Thoracic aorta (tissue), 2 donors: Measurements from ENCODE around the gene NOC3L. TPM values are rescaled to one million over a fixed set of nuclear protein-coding genes. Genes with fewer than 3 reads are reported as not detected.
"Not testable (repeated sequence)": the region's sequence is repeated elsewhere in the genome, so short reads cannot be mapped to it uniquely, and the experiment has no call there.

Experiments
- ATAC-seq: fragments of 150-250 bp; one replicate; pipeline ENCODE4 v1.8.0; 2017; ENCODE audit warnings: low read depth; ENCODE audit not compliant: insufficient number of reproducible peaks, low FRiP score
- DNase-seq: peaks from one replicate; pipeline ENCODE4 v3.0.0-alpha.2; 2020; ENCODE audit warnings: low spot score
- H3K27ac ChIP-seq, 2 donors: fragments of 200-600 bp; sonication (generic); 1 replicate in 1 of 2; 2 replicates in 1 of 2; pipeline ENCODE4 v1.5.1; 2016; ENCODE audit warnings: mild to moderate bottlenecking in 2 of 2, moderate library complexity in 2 of 2
- H3K27me3 ChIP-seq: fragments of 200-600 bp; sonication (generic); replicated peaks from 2 replicates; pipeline ENCODE4 v1.6.0; 2016; ENCODE audit warnings: mild to moderate bottlenecking; ENCODE audit not compliant: insufficient read depth
- H3K36me3 ChIP-seq: fragments of 200-600 bp; sonication (generic); one replicate; pipeline ENCODE4 v1.5.1; 2016
- H3K4me1 ChIP-seq, 2 donors: fragments of 200-600 bp; sonication (generic); 1 replicate in 1 of 2; 2 replicates in 1 of 2; pipeline versions ENCODE4 v1.5.1 to v1.6.0; 2016; ENCODE audit warnings: low read depth in 2 of 2, mild to moderate bottlenecking in 1 of 2; ENCODE audit not compliant: control insufficient read depth in 1 of 2
- H3K4me3 ChIP-seq: fragments of 200-600 bp; sonication (generic); 2 replicates; pipeline ENCODE4 v1.5.1; 2016; ENCODE audit warnings: mild to moderate bottlenecking
- H3K9me3 ChIP-seq: fragments of 200-600 bp; sonication (generic); 2 replicates; pipeline ENCODE4 v1.5.1; 2016
- CTCF ChIP-seq: fragments of 200-600 bp; sonication (generic); IDR thresholded peaks from one replicate; pipeline ENCODE4 v1.5.1; 2019; ENCODE audit warnings: antibody characterized with exemption
- total RNA-seq, 2 donors: library from RNA; depleted of rRNA; stranded (reverse); fragments of >200 nt; gene quantifications; one replicate each; pipeline versions ENCODE4 v1.1.0 to v1.2.3, GENCODE V29; 2016

NOC3L gene
- total RNA-seq, 2 donors from 2014 or later, result 11.1 to 22.5 TPM

DNA sequence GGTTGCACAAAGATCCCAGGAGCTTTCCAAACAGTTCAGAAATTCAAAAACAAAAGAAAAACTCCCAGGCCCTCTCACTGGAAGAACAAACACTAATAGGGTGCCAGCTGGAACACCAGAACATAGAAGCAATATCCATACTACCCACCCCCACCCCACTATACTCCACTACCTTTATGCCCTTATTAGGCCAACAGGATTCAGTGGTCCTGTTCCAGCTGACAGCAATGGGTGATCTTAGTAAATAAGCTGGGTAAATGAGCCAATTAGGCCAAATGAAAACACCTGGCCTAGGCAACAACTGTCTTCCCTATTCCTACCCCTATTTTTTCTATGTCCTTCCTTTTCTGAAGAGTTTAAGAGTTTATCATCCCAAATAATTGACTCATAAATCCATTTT is 11.7 kb downstream of the NOC3L start:
- no peak for DNase-seq
- Histone ChIP-seq H3K4me1 (no peaks in the 10 kb centered on the region), H3K27me3 (no peaks in the 10 kb centered on the region), H3K9me3 (no peaks in the 10 kb centered on the region), H3K36me3 (peaks cover 10% of the 10 kb centered on the region), H3K27ac (no peak overlapping the region), H3K4me3 (no peak overlapping the region)
- TF ChIP-seq CTCF, result no peak
- no peak for ATAC-seq

GRCh38 chr10:94350500-94350899 is 12.2 kb downstream of the NOC3L start:
- not testable (repeated sequence) for H3K36me3 ChIP-seq, ATAC-seq, DNase-seq, H3K27me3 ChIP-seq, H3K9me3 ChIP-seq, H3K4me3 ChIP-seq, H3K27ac ChIP-seq, H3K4me1 ChIP-seq

GRCh38 chr10:94349327-94349726 is 13.4 kb downstream of the NOC3L start:
- no peak for ATAC-seq
- Histone ChIP-seq H3K36me3 (peaks cover 11% of the 10 kb centered on the region), H3K27ac (no peak overlapping the region), H3K4me3 (no peak overlapping the region), H3K4me1 (no peaks in the 10 kb centered on the region), H3K9me3 (no peaks in the 10 kb centered on the region), H3K27me3 (no peaks in the 10 kb centered on the region)
- TF ChIP-seq CTCF, result no peak
- no peak for DNase-seq

DNA sequence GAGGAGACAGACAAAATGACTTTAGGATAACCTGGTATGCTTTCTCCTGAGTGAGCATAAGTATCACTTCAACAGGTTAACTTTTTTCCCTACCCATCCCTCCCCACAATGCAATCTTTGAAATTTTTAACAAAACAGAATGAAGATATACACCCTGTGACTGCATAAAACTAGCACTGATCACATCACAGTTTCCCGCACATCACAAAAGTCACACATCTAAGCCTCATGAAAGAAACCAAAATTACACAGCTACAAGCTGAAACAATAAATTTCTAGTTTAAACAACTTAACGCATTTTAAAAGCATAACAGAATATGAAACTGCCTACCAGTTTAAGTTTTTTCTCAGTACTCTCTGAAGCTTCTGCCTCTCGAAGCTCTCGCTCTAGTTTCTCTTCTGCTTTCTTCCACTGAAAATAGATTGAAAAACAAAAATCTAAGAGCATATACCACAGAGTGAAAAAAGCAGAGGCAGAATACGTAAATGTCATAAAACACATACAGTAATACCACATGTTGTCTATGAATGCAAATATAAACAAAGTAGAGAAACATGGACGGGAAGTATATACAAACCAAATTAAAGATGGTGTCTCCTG is 18.1 kb downstream of the NOC3L start:
- Histone ChIP-seq H3K4me3 (no peak overlapping the region), H3K9me3 (no peaks in the 10 kb centered on the region), H3K36me3 (peaks cover 11% of the 10 kb centered on the region), H3K4me1 (no peaks in the 10 kb centered on the region), H3K27ac (no peak overlapping the region), H3K27me3 (no peaks in the 10 kb centered on the region)
- no peak for ATAC-seq
- DNase-seq, result no peak
- TF ChIP-seq CTCF, result no peak

DNA sequence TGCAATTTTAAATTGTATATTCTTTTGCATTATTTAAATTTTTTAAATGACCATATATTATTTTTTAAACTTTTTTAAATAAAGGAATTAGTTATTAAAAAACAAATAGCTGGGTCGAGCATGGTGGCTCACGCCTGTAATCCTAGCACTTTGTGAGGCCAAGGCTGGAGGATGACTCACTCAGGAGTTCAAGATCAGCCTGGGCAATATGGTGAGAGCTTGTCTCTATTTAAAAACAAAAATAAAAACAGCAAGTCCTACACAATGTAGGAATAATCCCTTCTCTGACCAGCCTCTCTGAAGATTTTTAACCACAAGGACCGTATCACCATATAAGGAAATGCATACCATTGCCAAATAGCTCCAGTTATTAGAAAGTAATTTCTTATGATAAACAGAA is 19.6 kb downstream of the NOC3L start:
- Histone ChIP-seq H3K9me3 (no peaks in the 10 kb centered on the region), H3K4me3 (no peak overlapping the region), H3K27ac (no peak overlapping the region), H3K4me1 (no peaks in the 10 kb centered on the region), H3K36me3 (peaks cover 23% of the 10 kb centered on the region), H3K27me3 (no peaks in the 10 kb centered on the region)
- no peak for TF ChIP-seq CTCF
- DNase-seq (no peak), ATAC-seq (no peak)

- Histone ChIP-seq H3K36me3 (peaks cover 34% of the 10 kb centered on the region), H3K27me3 (no peaks in the 10 kb centered on the region), H3K4me1 (peaks cover 0 to 2% of the 10 kb centered on the region in 2 donors), H3K9me3 (no peaks in the 10 kb centered on the region), H3K27ac (no peak overlapping the region), H3K4me3 (no peak overlapping the region)
- ATAC-seq, result no peak
- TF ChIP-seq CTCF, result no peak
- DNase-seq, result no peak
These were observed 27.9 kb downstream of the NOC3L start for GRCh38 chr10:94334857-94335256.
